ENCODE measurements around the gene TGFBR2. TPM values are rescaled to one million over a fixed set of nuclear protein-coding genes. Genes with fewer than 3 reads are reported as not detected.

Gene TGFBR2
- total RNA-seq, 1 donor = 37.1 TPM

GRCh38 chr3:30655187-30655812 lies 48.9 kb downstream of the TGFBR2 start:
- no peak overlapping the region for H3K4me3 ChIP-seq (ENCODE audit: low read depth, low read length)
- no peak for TF ChIP-seq CTCF (IDR thresholded peaks at IDR 0.05; ENCODE audit: insufficient read depth, low read depth, low read length)
- no peak for DNase-seq (ENCODE audit: low read depth)

- no peak overlapping the region for H3K4me3 ChIP-seq (ENCODE audit: low read depth, low read length)
- DNase-seq (ENCODE audit: low read depth) = no peak
- TF ChIP-seq CTCF (IDR thresholded peaks at IDR 0.05; ENCODE audit: insufficient read depth, low read depth, low read length) = no peak
Measured at GRCh38 chr3:30656624-30657141, 50.3 kb downstream of the TGFBR2 start.

GRCh38 chr3:30657914-30658313 lies 51.5 kb downstream of the TGFBR2 start:
- TF ChIP-seq CTCF (IDR thresholded peaks at IDR 0.05; ENCODE audit: insufficient read depth, low read depth, low read length) = no peak
- H3K4me3 ChIP-seq (ENCODE audit: low read depth, low read length) = no peak overlapping the region

GRCh38 chr3:30658328-30659052 lies 52.1 kb downstream of the TGFBR2 start:
- no peak for TF ChIP-seq CTCF (IDR thresholded peaks at IDR 0.05; ENCODE audit: insufficient read depth, low read depth, low read length)
- peak overlapping the region; percentile 21 for H3K4me3 ChIP-seq (ENCODE audit: low read depth, low read length)
- DNase-seq (ENCODE audit: low read depth) = peak; percentile 70

More at GRCh38 chr3:30657914-30658313, 51.5 kb downstream of the TGFBR2 start:
- no peak for DNase-seq (ENCODE audit: low read depth)

GRCh38 chr3:30659270-30660130 lies 53.1 kb downstream of the TGFBR2 start:
- no peak for TF ChIP-seq CTCF (IDR thresholded peaks at IDR 0.05; ENCODE audit: insufficient read depth, low read depth, low read length)
- no peak overlapping the region for H3K4me3 ChIP-seq (ENCODE audit: low read depth, low read length)
- DNase-seq (ENCODE audit: low read depth) = peak; percentile 95

GRCh38 chr3:30660136-30660535 lies 53.7 kb downstream of the TGFBR2 start:
- no peak for TF ChIP-seq CTCF (IDR thresholded peaks at IDR 0.05; ENCODE audit: insufficient read depth, low read depth, low read length)
- no peak overlapping the region for H3K4me3 ChIP-seq (ENCODE audit: low read depth, low read length)
- DNase-seq (ENCODE audit: low read depth) = no peak

Data from fibroblast of villous mesenchyme (primary cell).